Osteoblast (primary cell): Measurements from ENCODE around the gene TRIM71. TPM values are rescaled to one million over a fixed set of nuclear protein-coding genes. Genes with fewer than 3 reads are reported as not detected.

Source experiments
- DNase-seq: peaks from one replicate; pipeline ENCODE4 v3.0.0; 2011; ENCODE audit warnings: low spot score, mixed read lengths; ENCODE audit not compliant: insufficient read length; ENCODE audit errors: missing footprints
- H2AFZ ChIP-seq: 2 replicates; pipeline ENCODE4 v1.6.0; 2011; ENCODE audit warnings: mild to moderate bottlenecking, low read length
- H3K27ac ChIP-seq: 2 replicates; pipeline ENCODE4 v1.5.1; 2011; ENCODE audit warnings: mild to moderate bottlenecking, low read depth, low read length, moderate library complexity
- H3K27me3 ChIP-seq: 2 replicates; pipeline ENCODE4 v1.6.0; 2012; ENCODE audit warnings: mild to moderate bottlenecking, control low read depth, inconsistent platforms, low read length, moderate library complexity; ENCODE audit not compliant: insufficient read depth
- H3K36me3 ChIP-seq: 2 replicates; pipeline ENCODE4 v1.5.1; 2011; ENCODE audit warnings: mild to moderate bottlenecking, low read length, control low read depth, moderate library complexity; ENCODE audit not compliant: insufficient read depth
- H3K4me1 ChIP-seq: 2 replicates; pipeline ENCODE4 v1.5.1; 2011; ENCODE audit warnings: mild to moderate bottlenecking, low read length, control low read depth, moderate library complexity; ENCODE audit not compliant: insufficient read depth
- H3K4me2 ChIP-seq: 2 replicates; pipeline ENCODE4 v1.6.0; 2011; ENCODE audit warnings: mild to moderate bottlenecking, low read length; ENCODE audit not compliant: insufficient read depth
- H3K4me3 ChIP-seq: fragments of 200-600 bp; sonication (generic); 3 replicates; pipeline ENCODE4 v1.5.1; 2012; ENCODE audit warnings: mild to moderate bottlenecking, low read length, inconsistent platforms; ENCODE audit not compliant: insufficient read depth
- H3K79me2 ChIP-seq: 2 replicates; pipeline ENCODE4 v1.6.0; 2012; ENCODE audit warnings: mild to moderate bottlenecking, low read length, control low read depth, inconsistent platforms; ENCODE audit not compliant: insufficient read depth
- H3K9me3 ChIP-seq: 2 replicates; pipeline ENCODE4 v1.5.1; 2011; ENCODE audit warnings: low read depth, low read length, control low read depth
- H4K20me1 ChIP-seq: 2 replicates; pipeline ENCODE4 v1.6.0; 2012; ENCODE audit warnings: mild to moderate bottlenecking, low read length, control low read depth; ENCODE audit not compliant: insufficient read depth
- CTCF ChIP-seq: IDR thresholded peaks from 2 replicates; pipeline ENCODE4 v1.5.1; 2011; ENCODE audit warnings: mild to moderate bottlenecking, low read depth, low read length, moderate library complexity; ENCODE audit errors: extremely low read depth
- total RNA-seq: library from RNA; depleted of rRNA; stranded (reverse); fragments of >200 nt; gene quantifications from 2 replicates; pipeline ENCODE4 v1.2.3, GENCODE V29; 2012

TRIM71 gene
- total RNA-seq, 1 donor: not detected

- Histone ChIP-seq H2AFZ (no peak overlapping the region), H3K9me3 (no peaks in the 10 kb centered on the region), H3K36me3 (no peaks in the 10 kb centered on the region), H3K4me1 (no peaks in the 10 kb centered on the region), H3K27me3 (peaks cover 52% of the 10 kb centered on the region), H4K20me1 (no peaks in the 10 kb centered on the region), H3K4me3 (no peak overlapping the region), H3K4me2 (no peak overlapping the region), H3K79me2 (no peaks in the 10 kb centered on the region), H3K27ac (no peak overlapping the region)
- no peak for DNase-seq
- no peak for TF ChIP-seq CTCF
Measured at GRCh38 chr3:32891365-32891764, 73.6 kb downstream of the TRIM71 start.

GRCh38 chr3:32892625-32893598, 75.1 kb downstream of the TRIM71 start:
- H2AFZ ChIP-seq: no peak overlapping the region
- no peak for TF ChIP-seq CTCF

GRCh38 chr3:32894977-32895376, 77.2 kb downstream of the TRIM71 start:
- Histone ChIP-seq H3K4me1 (no peaks in the 10 kb centered on the region), H3K9me3 (no peaks in the 10 kb centered on the region), H3K4me3 (no peak overlapping the region), H2AFZ (no peak overlapping the region), H3K79me2 (no peaks in the 10 kb centered on the region), H3K27ac (no peak overlapping the region), H3K36me3 (no peaks in the 10 kb centered on the region), H4K20me1 (no peaks in the 10 kb centered on the region), H3K27me3 (peaks cover 73% of the 10 kb centered on the region), H3K4me2 (no peak overlapping the region)
- no peak for DNase-seq
- no peak for TF ChIP-seq CTCF

More at GRCh38 chr3:32892625-32893598, 75.1 kb downstream of the TRIM71 start:
- H3K4me2 ChIP-seq: no peak overlapping the region
- H4K20me1 ChIP-seq: no peaks in the 10 kb centered on the region
- no peaks in the 10 kb centered on the region for H3K79me2 ChIP-seq
- no peak overlapping the region for H3K4me3 ChIP-seq
- H3K4me1 ChIP-seq: no peaks in the 10 kb centered on the region
- no peaks in the 10 kb centered on the region for H3K36me3 ChIP-seq
- H3K9me3 ChIP-seq: no peaks in the 10 kb centered on the region
- no peak for DNase-seq
- H3K27me3 ChIP-seq: peaks cover 55% of the 10 kb centered on the region
- no peak overlapping the region for H3K27ac ChIP-seq

GRCh38 chr3:32895701-32896100, 77.9 kb downstream of the TRIM71 start:
- Histone ChIP-seq H3K79me2 (no peaks in the 10 kb centered on the region), H3K4me1 (no peaks in the 10 kb centered on the region), H3K27me3 (peaks cover 78% of the 10 kb centered on the region), H3K27ac (no peak overlapping the region), H3K9me3 (no peaks in the 10 kb centered on the region), H2AFZ (no peak overlapping the region), H4K20me1 (no peaks in the 10 kb centered on the region), H3K4me2 (no peak overlapping the region), H3K36me3 (no peaks in the 10 kb centered on the region), H3K4me3 (no peak overlapping the region)
- no peak for DNase-seq
- TF ChIP-seq CTCF: no peak
